GM12878 (cell line): ENCODE results near the gene PLA2G5. TPM values are rescaled to one million over a fixed set of nuclear protein-coding genes. Genes with fewer than 3 reads are reported as not detected.

Source experiments
- ATAC-seq: fragments of 200-7000 bp; cut with Tn5 transposase; 3 replicates; pipeline ENCODE4 v1.9.1; 2020; ENCODE audit warnings: mild to moderate bottlenecking, moderate library complexity
- BruUV-seq: library from RNA; stranded (reverse); fragments of 400-500 nt; replicated peaks from 2 replicates; lab custom pipeline; 2021; lab: Mats Ljungman, UMichigan
- CTCF ChIA-PET: fragments of 300-600 bp; sonication (Branson Sonifier 250); formaldehyde crosslinking; extraction: SDS; loops from one replicate; lab custom pipeline; 2021; ENCODE audit warnings: inconsistent platforms; lab: Yijun Ruan, JAX
- POLR2A ChIA-PET: fragments of 350-600 bp; formaldehyde crosslinking; extraction: SDS; loops from one replicate; lab custom pipeline; 2021; ENCODE audit warnings: inconsistent platforms; lab: Charles Lee
- RAD21 ChIA-PET: fragments of 300-600 bp; sonication (Branson Sonifier 250); formaldehyde crosslinking; loops from one replicate; lab custom pipeline; 2023; ENCODE audit warnings: antibody characterized with exemption; ENCODE audit not compliant: unreplicated experiment; lab: Charles Lee
- SMC1A ChIA-PET: fragments of 300-600 bp; sonication (Branson Sonifier 250); formaldehyde crosslinking; loops from one replicate; lab custom pipeline; 2023; ENCODE audit not compliant: unreplicated experiment, uncharacterized antibody; lab: Charles Lee
- DNase-seq: peaks from one replicate; pipeline ENCODE4 v3.0.0-alpha.2; 2011; ENCODE audit warnings: low read depth, low spot score
- FAIRE-seq: peaks from 3 replicates; lab custom pipeline; 2011; peaks lifted over from hg19 to GRCh38; lab: Jason Lieb, UNC
- H2AFZ ChIP-seq: 2 replicates; pipeline ENCODE4 v1.6.0; 2011; ENCODE audit warnings: low read depth, low read length, control low read depth; ENCODE audit not compliant: control insufficient read depth
- H3K27ac ChIP-seq: 2 replicates; pipeline ENCODE4 v1.5.1; 2011; ENCODE audit warnings: control low read depth; ENCODE audit not compliant: control insufficient read depth, insufficient read depth
- H3K27me3 ChIP-seq, 2 experiments: replicated peaks in 1 of 2; 2 replicates each; pipeline versions ENCODE4 v1.6.0 to v1.6.1; 2011; ENCODE audit warnings: low read length in 1 of 2; ENCODE audit not compliant: control insufficient read depth in 2 of 2, insufficient read depth in 2 of 2
- H3K36me3 ChIP-seq, 2 experiments: 2 replicates each; pipeline ENCODE4 v1.5.1; 2011; ENCODE audit warnings: low read length in 1 of 2; ENCODE audit not compliant: control insufficient read depth in 2 of 2, insufficient read depth in 2 of 2
- H3K4me1 ChIP-seq: 2 replicates; pipeline ENCODE4 v1.6.1; 2011; ENCODE audit warnings: mild to moderate bottlenecking, low read length, moderate library complexity, mixed read lengths; ENCODE audit not compliant: control insufficient read depth, insufficient read depth
- H3K4me2 ChIP-seq: 2 replicates; pipeline ENCODE4 v1.6.0; 2011; ENCODE audit warnings: control low read depth; ENCODE audit not compliant: control insufficient read depth, insufficient read depth
- H3K4me3 ChIP-seq: fragments of 200-600 bp; sonication (generic); 2 replicates; pipeline ENCODE4 v1.5.1; 2016
- H3K79me2 ChIP-seq: 2 replicates; pipeline ENCODE4 v1.6.0; 2011; ENCODE audit warnings: low read length; ENCODE audit not compliant: control insufficient read depth, insufficient read depth
- H3K9ac ChIP-seq: 2 replicates; pipeline ENCODE4 v1.8.0; 2011; ENCODE audit warnings: low read length, control low read depth, mixed read lengths; ENCODE audit not compliant: control insufficient read depth, insufficient read depth
- H3K9me3 ChIP-seq: replicated peaks from 3 replicates; pipeline ENCODE4 v1.5.1; 2011; ENCODE audit warnings: mild to moderate bottlenecking, low read length; ENCODE audit not compliant: control insufficient read depth, insufficient read depth
- H4K20me1 ChIP-seq: 2 replicates; pipeline ENCODE4 v1.6.0; 2011; ENCODE audit not compliant: control insufficient read depth, insufficient read depth
- BACH1 ChIP-seq: fragments of 450-650 bp; IDR thresholded peaks from 2 replicates; pipeline ENCODE4 v1.6.1; 2017; ENCODE audit warnings: mild to moderate bottlenecking, borderline replicate concordance
- BHLHE40 ChIP-seq, 2 experiments: fragments of 450-650 bp in 1 of 2; IDR thresholded peaks; 2 replicates each; pipeline ENCODE4 v1.6.1; 2011 to 2017; ENCODE audit warnings: low read depth in 2 of 2, borderline replicate concordance in 1 of 2, improper control_type of control experiment in 1 of 2, low read length in 1 of 2, mild to moderate bottlenecking in 1 of 2
- CBX5 ChIP-seq: sonication (generic); IDR thresholded peaks from 2 replicates; pipeline ENCODE4 v1.6.1; 2016; ENCODE audit warnings: low read depth, moderate library complexity, mild to moderate bottlenecking, inconsistent platforms
- CEBPB ChIP-seq, 2 experiments: fragments of 150-350 bp in 1 of 2; IDR thresholded peaks; 2 replicates each; pipeline ENCODE4 v1.6.1; 2012 to 2014; ENCODE audit warnings: low read depth in 2 of 2, low read length in 2 of 2, borderline replicate concordance in 1 of 2, inconsistent platforms in 1 of 2
- FOXK2 ChIP-seq: fragments of 450-650 bp; IDR thresholded peaks from 2 replicates; pipeline ENCODE4 v1.6.1; 2017; ENCODE audit warnings: mild to moderate bottlenecking, moderate library complexity
- FOXM1 ChIP-seq: IDR thresholded peaks from 2 replicates; pipeline ENCODE4 v1.6.1; 2012; ENCODE audit warnings: low read depth, mild to moderate bottlenecking, inconsistent platforms, low read length, moderate library complexity
- IKZF1 ChIP-seq: fragments of 450-650 bp; conservative IDR thresholded peaks from 2 replicates; pipeline ENCODE4 v1.6.1; 2017; ENCODE audit warnings: antibody characterized with exemption, mild to moderate bottlenecking
- MXI1 ChIP-seq: fragments of 150-350 bp; IDR thresholded peaks from 2 replicates; pipeline ENCODE4 v1.6.1; 2011; ENCODE audit warnings: low read depth, mild to moderate bottlenecking, inconsistent platforms, low read length, improper control_type of control experiment
- PAX8 ChIP-seq: fragments of 450-650 bp; IDR thresholded peaks from 2 replicates; pipeline ENCODE4 v1.6.1; 2017; ENCODE audit warnings: mild to moderate bottlenecking, moderate library complexity
- SMC3 ChIP-seq: IDR thresholded peaks from 2 replicates; pipeline ENCODE4 v1.6.1; 2011; ENCODE audit warnings: low read length, improper control_type of control experiment, borderline replicate concordance
- SUPT20H ChIP-seq: IDR thresholded peaks from 2 replicates; pipeline ENCODE4 v1.6.1; 2011; ENCODE audit warnings: low read depth, mild to moderate bottlenecking, low read length, moderate library complexity, borderline replicate concordance; ENCODE audit not compliant: control insufficient read depth
- ZNF207 ChIP-seq: fragments of 450-650 bp; IDR thresholded peaks from 2 replicates; pipeline ENCODE4 v1.6.1; 2014; ENCODE audit warnings: antibody characterized with exemption, mild to moderate bottlenecking, borderline replicate concordance
- WGBS: methylation state at CpG from one replicate; pipeline ENCODE4 v1.1.6; 2016; ENCODE audit warnings: low lambda C conversion rate; ENCODE audit not compliant: insufficient replicate concordance, insufficient coverage; ENCODE audit errors: missing lambda C conversion rate; 5-methylcytosine and 5-hydroxymethylcytosine counted together
- in situ Hi-C: fragments of 300-500 bp; cut with MboI; formaldehyde crosslinking; loops from 9 replicates; pipeline ENCODE4 v1.14.3; 2018; ENCODE audit warnings: mixed read lengths
- intact Hi-C: fragments of 100-400 bp; cut with micrococcal nuclease; formaldehyde crosslinking; loops from one replicate; pipeline ENCODE4 v1.14.2; 2022; ENCODE audit not compliant: unreplicated experiment
- polyA plus RNA-seq, 11 experiments: library from polyadenylated mRNA; depleted of rRNA in 4 of 11; unstranded in 6 of 11; stranded (reverse) in 5 of 11; fragments of >200 nt; fragmentation: Nextera tagmentation in 4 of 11; fragmentation: Illumina TruSeq in 1 of 11; extraction: Ambion mirVana in 4 of 11; extraction: Trizol in 1 of 11; gene quantifications; 1 replicate in 1 of 11; 2 replicates in 10 of 11; pipeline versions ENCODE4 v1.2.1 to v1.2.3, GENCODE V29; 2011 to 2016; ENCODE audit warnings: inconsistent platforms in 2 of 11, missing spikeins in 2 of 11, low read depth in 1 of 11
- total RNA-seq, 4 experiments: library from RNA; depleted of rRNA in 3 of 4; stranded (reverse); fragments of >200 nt in 3 of 4; fragmentation: Illumina TruSeq in 1 of 4; extraction: Trizol in 1 of 4; gene quantifications; 2 replicates each; pipeline versions ENCODE4 v1.2.1 to v1.2.3, GENCODE V29; 2013 to 2021
- TF ChIP-seq, protein P1 (sequence below): IDR thresholded peaks from 2 replicates; pipeline ENCODE4 v1.6.1; 2012; ENCODE audit warnings: mild to moderate bottlenecking, low read depth, low read length
- TF ChIP-seq, protein P2 (sequence below): fragments of 450-650 bp; IDR thresholded peaks from 2 replicates; pipeline ENCODE4 v1.6.1; 2016; ENCODE audit warnings: mild to moderate bottlenecking

PLA2G5 gene
- total and polyA plus RNA-seq, 10 of the 15 experiments (the other 5 are each of a cell fraction or from before 2014, with no cell fraction given): 0.10 to 0.19 (median 0.17) TPM; not detected in 7

DNA sequence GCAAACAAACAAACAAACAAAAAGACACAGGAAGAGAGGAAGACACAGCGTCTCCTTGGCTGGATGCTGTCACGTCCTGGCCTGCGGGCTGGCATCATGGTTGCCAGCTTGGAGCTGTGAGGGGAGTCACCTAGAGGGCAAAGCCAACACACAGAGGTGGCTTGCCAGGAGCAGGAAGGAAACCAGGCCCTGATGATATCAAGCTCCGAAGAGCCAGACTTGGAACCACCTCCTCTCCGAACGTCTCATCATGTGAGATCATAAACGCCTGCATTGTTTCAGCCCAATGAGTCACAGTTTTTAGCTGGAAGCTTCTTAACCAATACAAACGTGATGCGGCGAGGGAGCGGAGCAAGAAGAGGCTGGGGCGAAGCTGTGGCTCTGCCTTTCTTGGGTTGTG, 40.7 kb downstream of the PLA2G5 start:
- ATAC-seq (no peak), DNase-seq (no peak)
- RAD21 ChIA-PET: no interaction called here
- intact Hi-C loops: no loop called here
- H3K4me1 ChIP-seq: no peaks in the 10 kb centered on the region; the same call in 1 of the 2 replicates
- no peaks in the 10 kb centered on the region for H3K27me3 ChIP-seq
- in situ Hi-C loops: no loop called here
- no peak overlapping the region for H2AFZ ChIP-seq
- no peak overlapping the region for H3K27ac ChIP-seq
- CTCF ChIA-PET: interaction anchor here (1.1 to 1.3 kb wide), 3 partner anchors 9 to 41 kb away, joined by 3 to 4 read pairs (median 4); no protein-coding TSS in a partner anchor
- SMC1A ChIA-PET: interaction anchor here (1.5 kb wide), 1 partner anchor 15 kb away, joined by 3 read pairs; no protein-coding TSS in a partner anchor
- POLR2A ChIA-PET: no interaction called here
- TF ChIP-seq ZNF207 (no peak), SMC3 (no peak)
- TF ChIP-seq, all 136 proteins: peak for 0
- Histone ChIP-seq H3K9me3 (no peaks in the 10 kb centered on the region), H3K4me2 (no peak overlapping the region), H4K20me1 (no peaks in the 10 kb centered on the region), H3K9ac (no peak overlapping the region), H3K4me3 (no peak overlapping the region), H3K79me2 (no peaks in the 10 kb centered on the region), H3K36me3 (no peaks in the 10 kb centered on the region)
- no TSS peak for BruUV-seq
- WGBS: 83% methylated on average over 12 of the region's 12 CpGs
- FAIRE-seq: no peak

DNA sequence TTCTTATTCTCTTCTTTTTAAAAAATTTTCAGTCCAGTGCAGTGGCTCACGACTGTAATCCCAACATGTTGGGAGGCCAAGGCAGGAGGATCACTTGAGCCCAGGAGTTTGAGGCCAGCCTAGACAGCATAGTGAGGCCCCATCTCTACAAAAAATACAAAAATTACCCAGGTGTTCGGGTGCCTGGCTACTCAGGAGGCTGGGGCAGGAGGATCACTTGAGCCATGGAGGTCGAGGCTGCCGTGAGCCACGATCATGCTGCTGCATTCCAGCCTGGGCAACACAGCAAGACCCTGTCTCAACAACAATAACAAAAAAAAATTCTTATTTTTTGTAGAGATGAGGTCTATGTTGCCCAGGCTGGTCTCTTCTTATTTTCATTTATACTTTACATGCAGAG, 41.5 kb downstream of the PLA2G5 start:
- H3K9me3 ChIP-seq: no peaks in the 10 kb centered on the region
- no peak overlapping the region for H2AFZ ChIP-seq
- no peaks in the 10 kb centered on the region for H4K20me1 ChIP-seq
- RAD21 ChIA-PET: no interaction called here
- no peak overlapping the region for H3K9ac ChIP-seq
- no peaks in the 10 kb centered on the region for H3K36me3 ChIP-seq
- SMC1A ChIA-PET: no interaction called here
- no peak for FAIRE-seq
- TF ChIP-seq FOXM1 (no peak), CBX5 (no peak), IKZF1 (no peak), MXI1 (no peak), CEBPB (IDR thresholded peaks at IDR 0.05; ENCODE audit: borderline replicate concordance in 1 of 2, low read depth in 2 of 2, low read length in 2 of 2) (no peak), FOXK2 (no peak), PAX8 (no peak), BHLHE40 (IDR thresholded peaks at IDR 0.05; ENCODE audit: borderline replicate concordance in 1 of 2, low read depth in 2 of 2, low read length in 1 of 2) (no peak), SUPT20H (no peak), BACH1 (no peak)
- TF ChIP-seq, protein P1, sequence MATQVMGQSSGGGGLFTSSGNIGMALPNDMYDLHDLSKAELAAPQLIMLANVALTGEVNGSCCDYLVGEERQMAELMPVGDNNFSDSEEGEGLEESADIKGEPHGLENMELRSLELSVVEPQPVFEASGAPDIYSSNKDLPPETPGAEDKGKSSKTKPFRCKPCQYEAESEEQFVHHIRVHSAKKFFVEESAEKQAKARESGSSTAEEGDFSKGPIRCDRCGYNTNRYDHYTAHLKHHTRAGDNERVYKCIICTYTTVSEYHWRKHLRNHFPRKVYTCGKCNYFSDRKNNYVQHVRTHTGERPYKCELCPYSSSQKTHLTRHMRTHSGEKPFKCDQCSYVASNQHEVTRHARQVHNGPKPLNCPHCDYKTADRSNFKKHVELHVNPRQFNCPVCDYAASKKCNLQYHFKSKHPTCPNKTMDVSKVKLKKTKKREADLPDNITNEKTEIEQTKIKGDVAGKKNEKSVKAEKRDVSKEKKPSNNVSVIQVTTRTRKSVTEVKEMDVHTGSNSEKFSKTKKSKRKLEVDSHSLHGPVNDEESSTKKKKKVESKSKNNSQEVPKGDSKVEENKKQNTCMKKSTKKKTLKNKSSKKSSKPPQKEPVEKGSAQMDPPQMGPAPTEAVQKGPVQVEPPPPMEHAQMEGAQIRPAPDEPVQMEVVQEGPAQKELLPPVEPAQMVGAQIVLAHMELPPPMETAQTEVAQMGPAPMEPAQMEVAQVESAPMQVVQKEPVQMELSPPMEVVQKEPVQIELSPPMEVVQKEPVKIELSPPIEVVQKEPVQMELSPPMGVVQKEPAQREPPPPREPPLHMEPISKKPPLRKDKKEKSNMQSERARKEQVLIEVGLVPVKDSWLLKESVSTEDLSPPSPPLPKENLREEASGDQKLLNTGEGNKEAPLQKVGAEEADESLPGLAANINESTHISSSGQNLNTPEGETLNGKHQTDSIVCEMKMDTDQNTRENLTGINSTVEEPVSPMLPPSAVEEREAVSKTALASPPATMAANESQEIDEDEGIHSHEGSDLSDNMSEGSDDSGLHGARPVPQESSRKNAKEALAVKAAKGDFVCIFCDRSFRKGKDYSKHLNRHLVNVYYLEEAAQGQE: no peak
- TF ChIP-seq, protein P2, sequence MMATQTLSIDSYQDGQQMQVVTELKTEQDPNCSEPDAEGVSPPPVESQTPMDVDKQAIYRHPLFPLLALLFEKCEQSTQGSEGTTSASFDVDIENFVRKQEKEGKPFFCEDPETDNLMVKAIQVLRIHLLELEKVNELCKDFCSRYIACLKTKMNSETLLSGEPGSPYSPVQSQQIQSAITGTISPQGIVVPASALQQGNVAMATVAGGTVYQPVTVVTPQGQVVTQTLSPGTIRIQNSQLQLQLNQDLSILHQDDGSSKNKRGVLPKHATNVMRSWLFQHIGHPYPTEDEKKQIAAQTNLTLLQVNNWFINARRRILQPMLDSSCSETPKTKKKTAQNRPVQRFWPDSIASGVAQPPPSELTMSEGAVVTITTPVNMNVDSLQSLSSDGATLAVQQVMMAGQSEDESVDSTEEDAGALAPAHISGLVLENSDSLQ: no peak
- TF ChIP-seq, all 136 proteins: peak for 0
- intact Hi-C loops (no loop called here), in situ Hi-C loops (no loop called here)
- Histone ChIP-seq H3K27me3 (no peaks in the 10 kb centered on the region), H3K79me2 (no peaks in the 10 kb centered on the region), H3K27ac (no peak overlapping the region), H3K4me1 (no peaks in the 10 kb centered on the region; the same call in 1 of the 2 replicates), H3K4me3 (no peak overlapping the region), H3K4me2 (no peak overlapping the region)
- CTCF ChIA-PET: interaction anchor here (1.1 to 1.3 kb wide), 3 partner anchors 10 to 40 kb away, joined by 3 to 4 read pairs (median 4); no protein-coding TSS in a partner anchor
- POLR2A ChIA-PET: no interaction called here
- BruUV-seq: no TSS peak
- ATAC-seq (no peak), DNase-seq (no peak)
- WGBS: 62% methylated on average over 5 of the region's 5 CpGs
